Measurements from ENCODE around the gene CSHL1.

- TF ChIP-seq CTCF (conservative IDR thresholded peaks at IDR 0.05) (no peak), ZFX (IDR thresholded peaks at IDR 0.05) (no peak)
Observed at GRCh38 chr17:63943745-63944144, 32.7 kb upstream of the CSHL1 start.

Measured in C4-2B (cell line).